A375 (cell line): ENCODE data around the gene CASR. TPM values are rescaled to one million over a fixed set of nuclear protein-coding genes. Genes with fewer than 3 reads are reported as not detected.

Experiments used
- total RNA-seq: library from RNA; depleted of rRNA; stranded (reverse); fragments of >200 nt; shearing (Covaris generic); gene quantifications from 2 replicates; pipeline ENCODE4 v1.2.3, GENCODE V29; 2014; rRNA removed

The CASR gene
- not detected in 2 replicates for total RNA-seq

GRCh38 chr3:122183521-122183892 lies at the start of gene CASR:
TSS of gene CASR (plus strand) at chr3:122183668. CDS start at chr3:122254190, 70,522 bp downstream.

GRCh38 chr3:122324871-122325323 lies 141.4 kb downstream of the CASR start, which contains the start of gene CSTA:
TSS of gene CSTA (plus strand) at chr3:122325248. CDS start at chr3:122325293, 45 bp downstream.

Other genes starting within 250 kb of the CASR start
- not detected in 2 replicates for gene ILDR1, start 161.4 kb upstream of the CASR start, total RNA-seq
- gene CD86, start 128.3 kb upstream of the CASR start, total RNA-seq: not detected in 2 replicates
- gene CSTA, start 141.6 kb downstream of the CASR start, total RNA-seq: not detected in 2 replicates
- 92.6 and 114 TPM in 2 replicates for gene MIX23, start 199.6 kb downstream of the CASR start, total RNA-seq
- 28.5 and 50.6 TPM in 2 replicates for gene FAM162A, start 200.5 kb downstream of the CASR start, total RNA-seq
- gene WDR5B, start 232.4 kb downstream of the CASR start, total RNA-seq: 3.5 and 4.3 TPM in 2 replicates